HepG2 (cell line): ENCODE measurements around the gene DBNDD1. TPM values are rescaled to one million over a fixed set of nuclear protein-coding genes. Genes with fewer than 3 reads are reported as not detected.

Experiments used
- ASH2L ChIP-seq: fragments of 300-600, 200-600 bp; sonication (generic); IDR thresholded peaks from 2 replicates; pipeline ENCODE4 v1.7.0; 2017; ENCODE audit warnings: low read depth, mild to moderate bottlenecking, moderate library complexity, mixed read lengths, low read length; ENCODE audit not compliant: insufficient read length
- CSRNP1 ChIP-seq: sonication (generic); formaldehyde crosslinking; IDR thresholded peaks from 2 replicates; pipeline ENCODE4 v1.8.1; 2023; ENCODE audit warnings: mild to moderate bottlenecking, missing genetic modification reagents
- MLX ChIP-seq: IDR thresholded peaks from 2 replicates; pipeline ENCODE4 v1.6.1; 2016
- NFATC3 ChIP-seq: sonication (generic); formaldehyde crosslinking; IDR thresholded peaks from 2 replicates; pipeline ENCODE4 v1.5.1; 2020; ENCODE audit warnings: mild to moderate bottlenecking, missing genetic modification reagents
- POLR2AphosphoS2 ChIP-seq: IDR thresholded peaks from 2 replicates; pipeline ENCODE4 v1.6.1; 2011; ENCODE audit warnings: low read depth, low read length, improper control_type of control experiment
- THAP11 ChIP-seq: IDR thresholded peaks from 2 replicates; pipeline ENCODE4 v1.6.1; 2016; ENCODE audit warnings: missing biosample characterization, missing genetic modification reagents
- ZFAT ChIP-seq: sonication (generic); formaldehyde crosslinking; conservative IDR thresholded peaks from 2 replicates; pipeline ENCODE4 v1.8.1; 2023; ENCODE audit warnings: missing genetic modification reagents, inconsistent platforms
- ZFP82 ChIP-seq: sonication (generic); formaldehyde crosslinking; IDR thresholded peaks from 2 replicates; pipeline ENCODE4 v1.5.1; 2020; ENCODE audit warnings: mild to moderate bottlenecking, missing genetic modification reagents, borderline replicate concordance
- ZHX1 ChIP-seq: sonication (generic); formaldehyde crosslinking; IDR thresholded peaks from 2 replicates; pipeline ENCODE4 v1.8.1; 2022; ENCODE audit warnings: low read depth, mild to moderate bottlenecking, missing genetic modification reagents
- ZNF160 ChIP-seq: sonication (generic); formaldehyde crosslinking; IDR thresholded peaks from 2 replicates; pipeline ENCODE4 v1.8.0; 2022; ENCODE audit warnings: mild to moderate bottlenecking, inconsistent platforms, missing genetic modification reagents
- ZNF407 ChIP-seq: sonication (generic); formaldehyde crosslinking; IDR thresholded peaks from one replicate; pipeline ENCODE4 v1.5.1; 2020; ENCODE audit warnings: mild to moderate bottlenecking, missing genetic modification reagents; ENCODE audit errors: not compliant biosample characterization
- ZNF552 ChIP-seq: sonication (generic); formaldehyde crosslinking; IDR thresholded peaks from 2 replicates; pipeline ENCODE4 v1.9.0; 2022; ENCODE audit warnings: missing genetic modification reagents, mild to moderate bottlenecking, borderline replicate concordance
- ZNF629 ChIP-seq: sonication (generic); formaldehyde crosslinking; conservative IDR thresholded peaks from 2 replicates; pipeline ENCODE4 v1.5.0; 2020; ENCODE audit warnings: missing genetic modification reagents
- ZNF773 ChIP-seq: sonication (generic); formaldehyde crosslinking; IDR thresholded peaks from 2 replicates; pipeline ENCODE4 v1.4.0; 2020; ENCODE audit warnings: missing genetic modification reagents, borderline replicate concordance
- polyA plus RNA-seq, 8 experiments: library from polyadenylated mRNA; depleted of rRNA in 3 of 8; stranded (reverse) in 7 of 8; unstranded in 1 of 8; fragments of >200 nt; fragmentation: Illumina TruSeq in 4 of 8; extraction: Trizol in 4 of 8; gene quantifications; 2 replicates each; pipeline versions ENCODE4 v1.2.1 to v1.2.3, GENCODE V29; 2011 to 2016; ENCODE audit warnings: low read depth in 4 of 8, missing spikeins in 1 of 8, mixed read lengths in 1 of 8; ENCODE audit not compliant: insufficient read depth in 1 of 8
- total RNA-seq, 5 experiments: library from RNA; depleted of rRNA; stranded (reverse); fragments of >200 nt; fragmentation: Illumina TruSeq; extraction: Trizol; gene quantifications; 2 replicates each; pipeline ENCODE4 v1.2.3, GENCODE V29; 2016; ENCODE audit warnings: low read depth in 1 of 5

DBNDD1 gene
- total and polyA plus RNA-seq, 2 of the 13 experiments (the other 11 are each of a cell fraction or from before 2014, with no cell fraction given): 17.0 to 40.4 TPM

GRCh38 chr16:89972244-89973234 lies 46.7 kb downstream of the DBNDD1 start (continued):
- TF ChIP-seq ZHX1: peak; percentile 77; the same call in 1 of the 2 replicates
- TF ChIP-seq ASH2L: peak; percentile 95
- TF ChIP-seq ZFP82 (CRISPR knock-in tag): no peak
- TF ChIP-seq ZFAT: no peak
- no peak for TF ChIP-seq POLR2AphosphoS2
- no peak; the same call in 1 of the 2 replicates for TF ChIP-seq ZNF160 (CRISPR knock-in tag)
- peak; percentile 30; the same call in 1 of the 2 replicates for TF ChIP-seq MLX (CRISPR knock-in tag)
- TF ChIP-seq THAP11: peak; percentile 93
- TF ChIP-seq NFATC3 (CRISPR knock-in tag): peak; percentile 70; the same call in 1 of the 2 replicates
- peak; percentile 54 for TF ChIP-seq CSRNP1
- no peak for TF ChIP-seq ZNF552 (CRISPR knock-in tag)
- TF ChIP-seq ZNF773: peak; percentile 85; the same call in 1 of the 2 replicates
- peak; percentile 90 for TF ChIP-seq ZNF407 (CRISPR knock-in tag)
- TF ChIP-seq ZNF629: peak; percentile 25; the same call in 1 of the 2 replicates
